ENCODE measurements around the gene TMPRSS3.

DNA sequence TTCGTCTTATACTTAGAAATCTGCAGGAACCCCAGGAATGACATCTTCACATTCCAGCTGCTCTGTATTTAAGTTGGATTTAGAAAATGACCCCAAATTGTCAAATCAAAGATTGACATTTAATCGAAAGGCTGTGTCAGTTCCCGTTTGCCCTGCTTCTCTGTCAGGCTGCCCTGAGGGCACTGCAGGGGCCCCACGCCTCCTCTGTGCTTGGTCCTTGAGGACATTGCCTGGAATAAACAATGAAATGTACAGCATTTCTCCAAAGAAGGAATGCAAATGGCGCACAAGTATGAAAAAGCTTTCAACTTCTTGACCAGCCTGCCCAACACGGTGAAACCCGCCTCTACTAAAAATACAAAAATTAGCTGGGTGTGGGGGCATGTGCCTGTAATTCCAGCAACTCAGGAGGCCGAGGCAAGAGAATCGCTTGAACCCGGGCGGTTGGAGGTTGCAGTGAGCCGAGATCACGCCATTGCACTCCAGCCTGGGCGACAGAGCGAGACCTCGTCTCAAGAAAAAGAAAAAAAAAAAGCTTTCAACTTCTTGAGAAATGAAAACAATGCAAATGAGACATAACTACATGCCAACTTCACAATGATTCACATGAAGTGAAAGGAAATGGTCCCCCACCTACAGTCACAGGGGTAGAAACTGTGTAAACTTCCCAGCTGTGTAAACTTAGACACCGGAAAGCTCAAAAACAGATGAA lies 3.0 kb downstream of the TMPRSS3 start:
- TF ChIP-seq POLR2A (IDR thresholded peaks at IDR 0.05) (no peak), POLR2AphosphoS5 (IDR thresholded peaks at IDR 0.05) (no peak)
- TF ChIP-seq, protein P1, sequence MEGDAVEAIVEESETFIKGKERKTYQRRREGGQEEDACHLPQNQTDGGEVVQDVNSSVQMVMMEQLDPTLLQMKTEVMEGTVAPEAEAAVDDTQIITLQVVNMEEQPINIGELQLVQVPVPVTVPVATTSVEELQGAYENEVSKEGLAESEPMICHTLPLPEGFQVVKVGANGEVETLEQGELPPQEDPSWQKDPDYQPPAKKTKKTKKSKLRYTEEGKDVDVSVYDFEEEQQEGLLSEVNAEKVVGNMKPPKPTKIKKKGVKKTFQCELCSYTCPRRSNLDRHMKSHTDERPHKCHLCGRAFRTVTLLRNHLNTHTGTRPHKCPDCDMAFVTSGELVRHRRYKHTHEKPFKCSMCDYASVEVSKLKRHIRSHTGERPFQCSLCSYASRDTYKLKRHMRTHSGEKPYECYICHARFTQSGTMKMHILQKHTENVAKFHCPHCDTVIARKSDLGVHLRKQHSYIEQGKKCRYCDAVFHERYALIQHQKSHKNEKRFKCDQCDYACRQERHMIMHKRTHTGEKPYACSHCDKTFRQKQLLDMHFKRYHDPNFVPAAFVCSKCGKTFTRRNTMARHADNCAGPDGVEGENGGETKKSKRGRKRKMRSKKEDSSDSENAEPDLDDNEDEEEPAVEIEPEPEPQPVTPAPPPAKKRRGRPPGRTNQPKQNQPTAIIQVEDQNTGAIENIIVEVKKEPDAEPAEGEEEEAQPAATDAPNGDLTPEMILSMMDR (IDR thresholded peaks at IDR 0.05) = no peak
